ENCODE results near the gene EMC7.
A peak's percentile ranks its signal among the peaks of the same experiment; 100 is the strongest.

Gene EMC7

GRCh38 chr15:34084086-34084485 lies 17.6 kb downstream of the EMC7 start:
- no peak for DNase-seq (ENCODE audit: low read depth)
- Histone ChIP-seq H3K9ac (ENCODE audit: low read length) (no peak overlapping the region), H3K9me3 (ENCODE audit: control insufficient read depth, low read length) (no peaks in the 10 kb centered on the region), H3K4me1 (ENCODE audit: control insufficient read depth, insufficient read depth, low read length) (peaks cover 3% of the 10 kb centered on the region), H3K4me3 (ENCODE audit: low read length) (no peak overlapping the region), H3K27me3 (replicated peaks; ENCODE audit: control insufficient read depth, insufficient read depth, low read length) (no peaks in the 10 kb centered on the region), H3K36me3 (ENCODE audit: control insufficient read depth, insufficient read depth, low read length, severe bottlenecking) (peaks cover 51% of the 10 kb centered on the region)

- no peak for DNase-seq (ENCODE audit: low read depth)
Measured at GRCh38 chr15:34079904-34080303, 21.8 kb downstream of the EMC7 start.

GRCh38 chr15:34078900-34079299 lies 22.8 kb downstream of the EMC7 start:
- Histone ChIP-seq H3K9me3 (ENCODE audit: control insufficient read depth, low read length) (no peaks in the 10 kb centered on the region), H3K36me3 (ENCODE audit: control insufficient read depth, insufficient read depth, low read length, severe bottlenecking) (peaks cover 8% of the 10 kb centered on the region), H3K27me3 (replicated peaks; ENCODE audit: control insufficient read depth, insufficient read depth, low read length) (no peaks in the 10 kb centered on the region), H3K4me1 (ENCODE audit: control insufficient read depth, insufficient read depth, low read length) (no peaks in the 10 kb centered on the region), H3K9ac (ENCODE audit: low read length) (no peak overlapping the region), H3K4me3 (ENCODE audit: low read length) (no peak overlapping the region)
- no peak for DNase-seq (ENCODE audit: low read depth)

More at GRCh38 chr15:34079904-34080303, 21.8 kb downstream of the EMC7 start:
- no peaks in the 10 kb centered on the region for H3K27me3 ChIP-seq (replicated peaks; ENCODE audit: control insufficient read depth, insufficient read depth, low read length)
- H3K4me1 ChIP-seq (ENCODE audit: control insufficient read depth, insufficient read depth, low read length) = peaks cover 3% of the 10 kb centered on the region
- no peak overlapping the region for H3K4me3 ChIP-seq (ENCODE audit: low read length)
- H3K36me3 ChIP-seq (ENCODE audit: control insufficient read depth, insufficient read depth, low read length, severe bottlenecking) = peaks cover 16% of the 10 kb centered on the region
- H3K9ac ChIP-seq (ENCODE audit: low read length) = no peak overlapping the region
- H3K9me3 ChIP-seq (ENCODE audit: control insufficient read depth, low read length) = no peaks in the 10 kb centered on the region

GRCh38 chr15:34076785-34077184 lies 24.9 kb downstream of the EMC7 start:
- no peak for DNase-seq (ENCODE audit: low read depth)
- Histone ChIP-seq H3K9me3 (ENCODE audit: control insufficient read depth, low read length) (no peaks in the 10 kb centered on the region), H3K36me3 (ENCODE audit: control insufficient read depth, insufficient read depth, low read length, severe bottlenecking) (no peaks in the 10 kb centered on the region), H3K27me3 (replicated peaks; ENCODE audit: control insufficient read depth, insufficient read depth, low read length) (no peaks in the 10 kb centered on the region), H3K4me1 (ENCODE audit: control insufficient read depth, insufficient read depth, low read length) (no peaks in the 10 kb centered on the region), H3K4me3 (ENCODE audit: low read length) (no peak overlapping the region), H3K9ac (ENCODE audit: low read length) (no peak overlapping the region)

- H3K27me3 ChIP-seq (replicated peaks; ENCODE audit: control insufficient read depth, insufficient read depth, low read length) = no peaks in the 10 kb centered on the region
- H3K4me3 ChIP-seq (ENCODE audit: low read length) = no peak overlapping the region
- no peak overlapping the region for H3K9ac ChIP-seq (ENCODE audit: low read length)
- no peaks in the 10 kb centered on the region for H3K4me1 ChIP-seq (ENCODE audit: control insufficient read depth, insufficient read depth, low read length)
- H3K9me3 ChIP-seq (ENCODE audit: control insufficient read depth, low read length) = no peaks in the 10 kb centered on the region
- no peaks in the 10 kb centered on the region for H3K36me3 ChIP-seq (ENCODE audit: control insufficient read depth, insufficient read depth, low read length, severe bottlenecking)
- DNase-seq (ENCODE audit: low read depth) = no peak
Measured at GRCh38 chr15:34070003-34070402, 31.7 kb downstream of the EMC7 start.

GRCh38 chr15:34065941-34066340 lies 35.7 kb downstream of the EMC7 start:
- H3K27me3 ChIP-seq (replicated peaks; ENCODE audit: control insufficient read depth, insufficient read depth, low read length) = no peaks in the 10 kb centered on the region
- no peak for DNase-seq (ENCODE audit: low read depth)
- no peak overlapping the region for H3K9ac ChIP-seq (ENCODE audit: low read length)

DNA sequence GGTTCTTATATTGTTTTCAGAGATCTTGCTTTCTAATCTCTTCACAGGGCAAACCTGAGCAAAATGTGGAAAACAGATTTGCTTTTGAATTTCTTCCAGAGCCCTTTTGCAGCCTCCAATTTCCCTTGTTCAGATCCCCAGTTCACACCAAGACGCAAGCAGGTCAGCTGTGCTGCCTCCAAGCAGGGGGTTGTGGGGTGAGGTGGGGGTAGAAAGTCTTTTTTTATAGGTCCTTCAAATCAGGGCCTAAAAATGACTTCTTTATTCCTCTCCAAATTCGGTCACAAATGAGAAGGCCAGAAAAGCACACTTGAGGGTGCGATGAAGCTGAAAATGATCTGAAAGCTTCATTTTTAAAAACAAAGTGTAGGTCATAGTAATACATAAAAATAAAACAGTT lies 36.4 kb downstream of the EMC7 start:
- H3K9ac ChIP-seq (ENCODE audit: low read length) = no peak overlapping the region
- no peak for DNase-seq (ENCODE audit: low read depth)

More at GRCh38 chr15:34065941-34066340, 35.7 kb downstream of the EMC7 start:
- Histone ChIP-seq H3K36me3 (ENCODE audit: control insufficient read depth, insufficient read depth, low read length, severe bottlenecking) (no peaks in the 10 kb centered on the region), H3K9me3 (ENCODE audit: control insufficient read depth, low read length) (no peaks in the 10 kb centered on the region), H3K4me1 (ENCODE audit: control insufficient read depth, insufficient read depth, low read length) (no peaks in the 10 kb centered on the region), H3K4me3 (ENCODE audit: low read length) (no peak overlapping the region)

DNA sequence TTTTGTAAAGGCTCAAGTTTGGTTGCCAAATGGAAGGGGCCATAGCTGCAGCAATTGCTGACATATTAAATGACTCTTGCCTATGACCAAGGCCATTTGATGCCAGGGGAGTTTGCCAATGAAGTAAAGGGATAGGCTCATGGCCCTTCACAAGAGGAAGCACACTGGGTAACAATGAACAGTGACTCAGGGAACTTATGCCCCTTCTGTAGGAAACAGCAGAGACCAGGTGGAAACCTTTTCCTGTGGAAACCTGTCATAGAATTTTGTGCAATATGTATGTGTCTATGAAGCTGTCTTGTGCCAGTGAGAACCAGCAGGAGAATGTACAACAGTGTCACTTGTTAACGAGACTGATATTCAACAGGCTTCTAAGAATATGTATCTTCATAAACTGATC lies 37.2 kb downstream of the EMC7 start:
- H3K27me3 ChIP-seq (replicated peaks; ENCODE audit: control insufficient read depth, insufficient read depth, low read length) = no peaks in the 10 kb centered on the region
- H3K36me3 ChIP-seq (ENCODE audit: control insufficient read depth, insufficient read depth, low read length, severe bottlenecking) = no peaks in the 10 kb centered on the region
- H3K9ac ChIP-seq (ENCODE audit: low read length) = no peak overlapping the region
- H3K4me3 ChIP-seq (ENCODE audit: low read length) = no peak overlapping the region
- no peaks in the 10 kb centered on the region for H3K4me1 ChIP-seq (ENCODE audit: control insufficient read depth, insufficient read depth, low read length)
- no peak for DNase-seq (ENCODE audit: low read depth)
- no peaks in the 10 kb centered on the region for H3K9me3 ChIP-seq (ENCODE audit: control insufficient read depth, low read length)

More for the DNA sequence above, 36.4 kb downstream of the EMC7 start:
- Histone ChIP-seq H3K27me3 (replicated peaks; ENCODE audit: control insufficient read depth, insufficient read depth, low read length) (no peaks in the 10 kb centered on the region), H3K4me1 (ENCODE audit: control insufficient read depth, insufficient read depth, low read length) (no peaks in the 10 kb centered on the region), H3K4me3 (ENCODE audit: low read length) (no peak overlapping the region), H3K36me3 (ENCODE audit: control insufficient read depth, insufficient read depth, low read length, severe bottlenecking) (no peaks in the 10 kb centered on the region), H3K9me3 (ENCODE audit: control insufficient read depth, low read length) (no peaks in the 10 kb centered on the region)

- H3K9me3 ChIP-seq (ENCODE audit: control insufficient read depth, low read length) = no peaks in the 10 kb centered on the region
- peaks cover 13% of the 10 kb centered on the region for H3K4me1 ChIP-seq (ENCODE audit: control insufficient read depth, insufficient read depth, low read length)
- DNase-seq (ENCODE audit: low read depth) = no peak
- no peaks in the 10 kb centered on the region for H3K36me3 ChIP-seq (ENCODE audit: control insufficient read depth, insufficient read depth, low read length, severe bottlenecking)
- no peaks in the 10 kb centered on the region for H3K27me3 ChIP-seq (replicated peaks; ENCODE audit: control insufficient read depth, insufficient read depth, low read length)
- no peak overlapping the region for H3K9ac ChIP-seq (ENCODE audit: low read length)
- no peak overlapping the region for H3K4me3 ChIP-seq (ENCODE audit: low read length)
Measured at GRCh38 chr15:34059946-34060345, 41.7 kb downstream of the EMC7 start.

- H3K36me3 ChIP-seq (ENCODE audit: control insufficient read depth, insufficient read depth, low read length, severe bottlenecking) = no peaks in the 10 kb centered on the region
Measured at GRCh38 chr15:34059476-34059875, 42.2 kb downstream of the EMC7 start.

DNA sequence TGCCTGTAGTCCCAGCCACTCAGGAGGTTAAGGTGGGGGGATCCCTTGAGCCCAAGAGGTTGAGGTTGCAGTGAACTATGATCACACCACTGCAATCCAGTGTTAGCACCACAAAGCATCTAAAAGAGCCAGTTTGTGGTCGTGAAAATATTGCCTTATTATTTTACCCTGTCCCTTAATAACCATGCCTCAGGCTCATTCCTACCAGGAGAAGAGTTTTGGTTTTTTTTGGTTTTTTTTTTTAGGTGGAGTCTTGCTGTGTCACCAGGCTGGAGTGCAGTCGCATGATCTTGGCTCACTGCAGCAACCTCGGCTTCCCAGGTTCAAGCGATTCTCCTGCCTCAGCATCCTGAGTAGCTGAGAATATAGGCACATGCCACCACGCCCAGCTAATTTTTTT lies 44.8 kb downstream of the EMC7 start:
- no peak for DNase-seq (ENCODE audit: low read depth)

More at GRCh38 chr15:34059476-34059875, 42.2 kb downstream of the EMC7 start:
- no peak for DNase-seq (ENCODE audit: low read depth)
- no peak overlapping the region for H3K9ac ChIP-seq (ENCODE audit: low read length)
- peaks cover 13% of the 10 kb centered on the region for H3K4me1 ChIP-seq (ENCODE audit: control insufficient read depth, insufficient read depth, low read length)
- H3K27me3 ChIP-seq (replicated peaks; ENCODE audit: control insufficient read depth, insufficient read depth, low read length) = no peaks in the 10 kb centered on the region
- H3K4me3 ChIP-seq (ENCODE audit: low read length) = no peak overlapping the region
- H3K9me3 ChIP-seq (ENCODE audit: control insufficient read depth, low read length) = no peaks in the 10 kb centered on the region

GRCh38 chr15:34055868-34056595 lies 45.6 kb downstream of the EMC7 start:
- Histone ChIP-seq H3K4me1 (ENCODE audit: control insufficient read depth, insufficient read depth, low read length) (peaks cover 13% of the 10 kb centered on the region), H3K36me3 (ENCODE audit: control insufficient read depth, insufficient read depth, low read length, severe bottlenecking) (no peaks in the 10 kb centered on the region), H3K4me3 (ENCODE audit: low read length) (peak overlapping the region; percentile 52), H3K27me3 (replicated peaks; ENCODE audit: control insufficient read depth, insufficient read depth, low read length) (no peaks in the 10 kb centered on the region), H3K9me3 (ENCODE audit: control insufficient read depth, low read length) (peaks cover 8% of the 10 kb centered on the region), H3K9ac (ENCODE audit: low read length) (peak overlapping the region; percentile 83)
- peak; percentile 80 for DNase-seq (ENCODE audit: low read depth)

More for the DNA sequence above, 44.8 kb downstream of the EMC7 start:
- no peaks in the 10 kb centered on the region for H3K27me3 ChIP-seq (replicated peaks; ENCODE audit: control insufficient read depth, insufficient read depth, low read length)
- H3K9ac ChIP-seq (ENCODE audit: low read length) = peak overlapping the region; percentile 83
- H3K36me3 ChIP-seq (ENCODE audit: control insufficient read depth, insufficient read depth, low read length, severe bottlenecking) = no peaks in the 10 kb centered on the region
- H3K4me3 ChIP-seq (ENCODE audit: low read length) = peak overlapping the region; percentile 36
- H3K4me1 ChIP-seq (ENCODE audit: control insufficient read depth, insufficient read depth, low read length) = peaks cover 13% of the 10 kb centered on the region
- no peaks in the 10 kb centered on the region for H3K9me3 ChIP-seq (ENCODE audit: control insufficient read depth, low read length)
